NCI-H2081 (cell line): ENCODE data around the gene WWTR1.
A peak's percentile ranks its signal among the peaks of the same experiment; 100 is the strongest.

Experiments used
- DNase-seq, 2 experiments: peaks; one replicate each; lab custom pipeline; 2025; lab: John Stamatoyannopoulos, UW

The WWTR1 gene

DNA sequence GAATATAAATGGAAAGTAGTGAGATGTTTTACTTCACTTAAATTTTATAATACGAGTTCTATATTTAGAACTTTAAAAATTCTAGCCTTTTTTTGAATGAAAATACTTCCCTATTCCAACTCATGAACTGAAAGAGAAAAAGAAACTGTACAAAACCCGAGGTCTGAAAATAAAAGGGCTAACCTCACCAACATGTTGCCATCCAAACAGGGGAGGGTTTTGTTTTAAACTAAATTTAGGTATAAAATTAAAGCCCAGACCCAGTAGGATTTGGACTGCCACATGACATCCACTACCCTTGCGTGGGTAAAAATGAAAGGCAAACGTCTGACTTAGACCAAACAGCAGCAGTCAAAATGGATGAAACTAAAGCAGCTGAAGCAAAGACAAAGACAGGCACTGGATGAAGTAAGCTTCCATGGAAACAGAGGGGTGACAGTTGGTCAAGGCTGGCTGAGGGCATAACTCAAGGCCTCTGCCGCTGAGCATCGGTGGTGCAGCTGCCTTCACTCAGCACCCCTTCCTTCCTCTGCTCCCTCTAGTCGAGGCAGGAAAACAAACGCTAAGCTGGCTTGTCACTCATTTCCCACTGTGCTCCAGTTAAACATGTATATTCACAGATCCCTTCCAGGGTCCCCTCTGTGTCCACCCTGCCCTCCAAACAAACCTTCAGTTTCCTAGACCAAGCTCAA, 125.2 kb downstream of the WWTR1 start:
- DNase-seq, result no peak

- no peak for DNase-seq
These were observed 128.7 kb downstream of the WWTR1 start for GRCh38 chr3:149529099-149529498.

DNA sequence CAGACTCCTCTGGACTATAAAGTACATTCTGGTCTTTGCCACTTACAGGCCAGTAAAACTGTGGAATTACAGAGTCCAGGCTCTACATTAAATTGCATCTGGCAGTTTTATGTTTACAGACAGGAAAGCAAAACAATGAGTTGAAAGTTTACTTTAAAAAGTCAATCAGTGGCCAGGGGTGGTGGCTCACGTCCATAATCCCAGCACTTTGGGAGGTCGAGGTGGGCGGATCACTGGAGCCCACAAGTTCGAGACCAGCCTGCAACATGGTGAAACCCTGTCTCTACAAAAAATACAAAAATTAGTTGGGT, 129.5 kb downstream of the WWTR1 start:
- DNase-seq, result no peak

- DNase-seq, result no peak
These were observed 130.1 kb downstream of the WWTR1 start for GRCh38 chr3:149527531-149528339.

- no peak for DNase-seq
These were observed 134.1 kb downstream of the WWTR1 start for GRCh38 chr3:149523512-149524299.

GRCh38 chr3:149519912-149520311, 137.9 kb downstream of the WWTR1 start:
- no peak for DNase-seq

DNA sequence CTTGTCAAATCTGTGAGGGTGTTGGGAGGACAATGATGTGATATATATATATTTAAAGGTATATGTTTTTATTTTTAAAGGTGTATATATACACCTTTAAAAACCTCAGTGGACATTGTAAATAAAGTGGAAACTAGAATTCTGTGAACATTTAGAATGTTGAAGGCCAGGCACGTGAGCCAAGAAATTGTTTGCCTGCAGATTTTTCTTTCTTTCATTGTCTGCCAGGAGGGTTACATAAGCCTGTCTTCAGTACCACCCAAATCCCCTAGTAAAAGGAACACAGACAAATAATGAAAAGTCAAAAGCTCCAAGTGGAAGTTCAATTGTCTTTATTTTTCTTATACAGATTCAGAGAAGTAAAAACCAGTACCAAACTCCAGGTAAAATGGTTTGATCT, 140.9 kb downstream of the WWTR1 start:
- DNase-seq, result no peak

- no peak for DNase-seq
These were observed 142.6 kb downstream of the WWTR1 start for GRCh38 chr3:149515249-149515648.

- no peak for DNase-seq
These were observed 143.4 kb downstream of the WWTR1 start for GRCh38 chr3:149514471-149514870.

DNA sequence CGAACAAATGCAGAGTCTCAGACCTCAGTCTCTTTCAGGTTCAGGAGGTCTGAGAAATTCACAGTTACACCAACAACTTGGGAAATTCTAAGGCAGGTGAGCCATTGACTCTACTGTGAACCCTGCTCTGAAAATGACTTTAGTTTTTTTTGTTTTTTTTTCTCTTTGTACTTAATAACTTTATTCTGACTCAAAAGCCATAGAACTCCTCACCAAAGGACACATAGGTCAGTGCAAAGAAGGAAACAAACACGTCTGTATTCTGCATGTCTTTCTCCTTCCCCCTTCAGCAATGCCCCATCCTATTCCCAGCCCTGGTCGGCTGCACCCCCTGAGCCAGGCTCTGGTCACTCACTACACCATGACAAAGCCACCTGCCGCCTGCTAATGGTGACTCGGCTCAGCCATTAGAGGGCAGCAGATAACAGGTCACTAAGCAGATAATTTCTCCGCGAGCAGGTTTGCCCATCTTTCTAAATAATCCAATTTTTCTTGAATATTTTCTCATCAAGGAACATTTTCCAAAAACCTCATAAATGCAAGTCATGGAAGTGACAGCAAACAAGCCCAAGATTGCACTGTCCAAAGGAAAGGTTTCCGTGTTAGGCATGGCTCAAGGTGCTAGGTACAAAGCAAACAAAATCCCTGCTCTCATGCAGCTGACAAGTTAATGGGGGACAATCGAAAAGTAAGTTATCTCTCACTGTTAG, 145.6 kb downstream of the WWTR1 start:
- DNase-seq, result peak; percentile 81 to 86

DNA sequence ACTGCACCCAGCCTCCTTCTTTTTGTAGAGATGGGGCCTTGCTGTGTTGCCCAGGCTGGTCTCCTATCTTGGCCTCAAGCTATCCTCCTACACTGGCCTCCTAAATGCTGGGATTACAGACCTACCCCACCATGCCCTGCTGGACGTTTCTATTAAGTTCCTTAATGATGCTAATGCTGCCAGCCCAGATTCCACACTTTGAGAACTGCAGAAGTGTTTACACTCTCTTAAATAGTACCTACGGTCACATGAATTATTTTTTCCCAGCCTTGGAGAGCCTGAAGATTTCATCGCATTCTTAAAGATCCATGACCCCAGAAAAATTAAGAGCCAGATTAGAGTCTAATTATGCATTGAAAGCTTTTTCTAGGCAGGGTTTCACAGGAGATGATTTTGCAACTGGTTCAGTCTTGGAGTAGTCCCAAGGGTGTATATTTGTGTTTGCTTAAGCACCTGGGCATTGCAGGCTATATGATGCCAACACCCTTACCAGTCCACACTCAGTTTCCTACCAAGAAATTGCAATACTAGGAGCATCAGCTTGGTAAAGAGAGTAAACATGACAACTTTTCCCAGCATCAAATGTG, 146.7 kb downstream of the WWTR1 start:
- no peak for DNase-seq

DNA sequence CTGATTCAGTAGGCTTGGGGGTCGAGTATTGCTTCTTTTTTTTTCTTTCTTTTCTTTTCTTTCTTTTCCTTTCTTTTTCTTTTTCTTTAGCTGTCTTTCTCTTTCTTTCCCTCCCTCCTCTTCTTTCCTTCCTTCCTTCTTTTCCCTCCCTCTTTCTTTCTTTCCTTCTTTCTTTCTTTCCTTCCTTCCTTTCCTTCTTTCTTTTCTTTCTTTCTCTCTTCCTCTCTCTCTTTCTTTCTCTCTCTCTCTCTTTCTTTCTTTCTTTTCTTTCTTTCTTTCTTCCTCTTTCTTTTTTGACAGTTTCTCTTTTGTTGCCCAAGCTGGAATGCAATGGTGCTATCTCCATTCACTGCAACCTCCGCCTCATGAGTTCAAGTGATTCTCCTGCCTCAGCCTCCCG, 147.3 kb downstream of the WWTR1 start:
- no peak for DNase-seq

DNA sequence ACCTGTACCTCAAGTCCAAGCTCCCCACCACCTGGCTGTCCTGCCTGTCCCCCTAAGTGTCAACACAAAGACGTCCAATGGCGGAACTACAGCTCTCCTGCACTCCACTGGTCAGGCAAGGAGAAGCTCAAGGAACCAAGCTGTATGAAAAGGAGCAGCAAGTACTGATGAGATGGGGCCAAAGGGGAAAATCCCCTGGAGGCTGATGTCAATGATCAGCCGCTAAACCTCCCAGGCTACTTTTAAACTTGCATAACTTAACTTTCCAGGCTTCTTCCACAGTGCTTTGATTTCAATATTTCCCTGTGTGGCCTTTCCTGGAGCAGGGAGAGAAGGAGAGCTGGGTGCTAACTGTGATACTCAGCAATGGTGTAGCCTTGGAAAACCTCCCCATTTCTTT, 148.3 kb downstream of the WWTR1 start:
- no peak for DNase-seq

DNA sequence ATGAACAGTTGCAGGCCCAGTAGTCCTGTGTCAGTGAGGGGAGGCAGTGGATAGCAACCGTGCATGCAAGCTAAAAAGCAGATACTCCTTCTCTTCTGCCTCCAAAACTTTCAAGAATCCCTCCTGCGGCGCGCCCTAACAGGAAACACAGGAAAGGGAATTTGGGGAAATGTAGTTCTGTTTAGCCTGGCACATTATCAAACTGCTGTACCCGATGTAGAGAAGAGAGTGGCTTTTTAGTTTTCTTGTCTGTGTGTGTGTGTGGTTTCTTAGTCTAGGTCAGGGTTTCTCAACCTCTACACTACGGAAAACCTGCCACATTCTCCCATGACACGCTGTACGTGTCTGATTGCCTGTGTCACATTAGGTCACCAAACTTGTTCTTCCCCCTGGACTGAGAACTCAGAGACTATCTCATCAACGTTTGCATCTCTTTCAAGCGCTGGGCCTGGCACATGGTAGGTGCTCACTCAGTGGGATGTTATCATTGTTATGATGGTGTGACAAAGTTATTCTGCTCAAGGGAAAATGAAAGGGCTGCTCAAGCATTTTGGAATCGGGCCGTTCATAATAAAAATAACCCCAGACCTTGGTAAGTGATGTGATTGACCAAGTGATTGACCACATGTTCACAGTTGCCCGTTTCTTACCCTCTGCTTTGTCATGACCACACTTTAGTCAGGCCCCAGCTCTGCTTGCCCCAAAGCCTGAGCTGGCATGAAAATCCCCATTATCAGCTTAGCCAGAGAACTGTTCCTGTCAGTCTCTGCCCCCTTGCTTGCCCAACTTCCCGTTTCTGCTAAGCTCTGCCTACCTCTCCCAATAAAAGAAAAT, 150.1 kb downstream of the WWTR1 start:
- DNase-seq, result no peak

GRCh38 chr3:149506965-149507364, 150.9 kb downstream of the WWTR1 start:
- DNase-seq, result no peak

- DNase-seq, result no peak
These were observed 151.3 kb downstream of the WWTR1 start for GRCh38 chr3:149506540-149506939.

DNA sequence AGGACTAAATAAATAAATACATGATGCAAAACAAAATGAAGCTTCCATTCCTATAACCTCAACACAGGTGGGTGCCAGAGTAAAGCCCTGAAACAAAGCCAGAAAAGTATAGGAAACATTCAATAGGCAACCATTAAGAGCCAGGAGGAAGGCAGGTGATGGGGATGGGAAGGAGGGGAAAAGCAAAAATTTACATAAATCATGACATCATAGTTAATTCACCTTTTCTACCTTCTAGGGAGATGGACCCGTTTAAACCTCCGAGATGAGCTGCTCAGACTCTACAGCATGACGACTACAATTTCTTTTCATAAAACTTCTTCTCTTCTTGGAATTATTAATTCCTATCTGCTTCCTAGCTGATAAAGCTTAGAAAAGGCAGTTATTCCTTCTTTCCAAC, 155.4 kb downstream of the WWTR1 start:
- DNase-seq, result no peak

DNA sequence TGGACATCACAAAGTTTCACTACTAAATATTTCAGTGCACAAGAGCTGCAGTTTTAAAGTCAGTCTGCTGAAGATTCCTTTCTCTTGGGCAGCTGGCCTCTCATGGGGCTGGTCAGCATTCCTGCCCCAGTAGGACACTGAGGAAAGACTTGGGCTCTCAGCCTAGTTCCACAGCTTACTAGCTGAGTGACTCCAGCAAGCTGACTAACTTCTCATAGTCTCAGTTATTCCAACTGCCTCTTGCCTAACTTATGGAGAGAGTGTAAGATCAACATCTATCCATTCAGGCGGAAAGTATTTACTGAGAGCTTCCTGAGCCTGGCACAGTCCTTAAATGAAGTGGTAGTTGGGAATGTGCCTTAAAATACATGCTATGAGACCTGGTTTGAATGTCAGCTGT, 156.3 kb downstream of the WWTR1 start:
- no peak for DNase-seq

- no peak for DNase-seq
These were observed 159.7 kb downstream of the WWTR1 start for GRCh38 chr3:149497966-149498670.

- no peak for DNase-seq
These were observed 160.9 kb downstream of the WWTR1 start for GRCh38 chr3:149496891-149497290.
